K562 (cell line): ENCODE data around the gene NET1. TPM values are rescaled to one million over a fixed set of nuclear protein-coding genes. Genes with fewer than 3 reads are reported as not detected.

Experiments used
- AFF1 ChIP-seq, 2 experiments: fragments of 450-650 bp; IDR thresholded peaks; 2 replicates each; pipeline ENCODE4 v1.6.1; 2018; ENCODE audit warnings: mild to moderate bottlenecking in 2 of 2, low read depth in 1 of 2; ENCODE audit not compliant: partially characterized antibody in 2 of 2
- HOMEZ ChIP-seq: fragments of 250-450 bp; sonication (Bioruptor Pico); IDR thresholded peaks from 2 replicates; pipeline ENCODE4 v1.4.0; 2020; ENCODE audit warnings: mild to moderate bottlenecking, moderate library complexity
- KAT7 ChIP-seq: sonication (generic); formaldehyde crosslinking; IDR thresholded peaks from 2 replicates; pipeline ENCODE4 v1.8.0; 2022; ENCODE audit warnings: missing genetic modification reagents, mild to moderate bottlenecking, borderline replicate concordance
- LEF1 ChIP-seq: fragments of 450-650 bp; IDR thresholded peaks from 2 replicates; pipeline ENCODE4 v1.6.1; 2016; ENCODE audit warnings: mild to moderate bottlenecking
- SMARCC2 ChIP-seq: fragments of 450-650 bp; IDR thresholded peaks from 2 replicates; pipeline ENCODE4 v1.6.1; 2017; ENCODE audit warnings: antibody characterized with exemption, moderate library complexity, mild to moderate bottlenecking, low read depth
- ZNF592 ChIP-seq: fragments of 450-650 bp; IDR thresholded peaks from 2 replicates; pipeline ENCODE4 v1.6.1; 2017; ENCODE audit warnings: antibody characterized with exemption, mild to moderate bottlenecking
- ZZZ3 ChIP-seq: fragments of 450-650 bp; IDR thresholded peaks from 2 replicates; pipeline ENCODE4 v1.6.1; 2016; ENCODE audit warnings: antibody characterized with exemption, mild to moderate bottlenecking, moderate library complexity
- polyA plus RNA-seq, 8 experiments: library from polyadenylated mRNA; depleted of rRNA in 4 of 8; stranded (reverse) in 5 of 8; unstranded in 3 of 8; fragments of >200 nt; fragmentation: Nextera tagmentation in 2 of 8; fragmentation: Illumina TruSeq in 1 of 8; extraction: Ambion mirVana in 2 of 8; extraction: Trizol in 1 of 8; gene quantifications; 2 replicates each; pipeline versions ENCODE4 v1.2.1 to v1.2.3, GENCODE V29; 2011 to 2014; ENCODE audit warnings: inconsistent platforms in 1 of 8, missing spikeins in 1 of 8
- total RNA-seq, 7 experiments: library from RNA; depleted of rRNA in 6 of 7; stranded (reverse); fragments of >200 nt in 6 of 7; fragmentation: Illumina TruSeq in 2 of 7; extraction: Trizol in 2 of 7; gene quantifications; 2 replicates each; pipeline versions ENCODE4 v1.2.1 to v1.2.3, GENCODE V29; 2011 to 2021; ENCODE audit warnings: low replicate concordance in 1 of 7

The NET1 gene
- total and polyA plus RNA-seq, 9 of the 15 experiments (the other 6 are each of a cell fraction or from before 2014, with no cell fraction given), result 47.4 to 258 (median 106) TPM

- TF ChIP-seq ZZZ3, result no peak
- TF ChIP-seq AFF1 (IDR thresholded peaks at IDR 0.05; ENCODE audit: low read depth in 1 of 2, partially characterized antibody in 2 of 2), result peak in 1 of 2 experiments; percentile 22
- 0 out of 2 replicates have a peak, but pooled peaks have one; percentile 21 for TF ChIP-seq ZNF592
- TF ChIP-seq LEF1, result no peak
- TF ChIP-seq HOMEZ (CRISPR knock-in tag), result no peak
- no peak for TF ChIP-seq KAT7 (CRISPR knock-in tag)
- peak; percentile 51 for TF ChIP-seq SMARCC2
These were observed 65.8 kb downstream of the NET1 start (continued) for GRCh38 chr10:5477948-5478693.
